ENCODE data around the gene SLC9A9.

DNA sequence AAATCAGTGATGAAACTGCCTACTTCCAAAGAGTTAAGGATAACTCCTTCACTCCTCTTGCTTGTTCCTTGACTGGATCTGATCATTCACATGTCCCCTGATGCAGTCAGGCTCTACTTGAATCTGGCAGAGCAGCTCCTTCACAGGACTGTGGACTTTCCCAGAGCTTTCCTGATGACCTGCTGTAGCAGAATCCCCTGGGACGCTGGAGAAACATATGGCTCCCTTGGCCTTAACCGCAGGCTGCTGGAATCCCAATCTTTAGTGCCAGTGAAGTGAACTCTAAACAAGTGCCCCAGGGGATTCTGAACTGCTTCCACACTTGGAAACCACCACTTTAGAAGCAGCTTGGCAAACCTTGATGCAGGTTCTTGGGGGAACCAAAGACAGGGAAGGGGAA is 510.9 kb downstream of the SLC9A9 start:
- TF ChIP-seq POLR2A (IDR thresholded peaks at IDR 0.05; ENCODE audit: control extremely low read depth in 1 of 2, low read depth in 2 of 2, low read length in 2 of 2), result no peak
- TF ChIP-seq CHD2 (IDR thresholded peaks at IDR 0.05; ENCODE audit: low read length), result no peak
- TF ChIP-seq, protein P1, sequence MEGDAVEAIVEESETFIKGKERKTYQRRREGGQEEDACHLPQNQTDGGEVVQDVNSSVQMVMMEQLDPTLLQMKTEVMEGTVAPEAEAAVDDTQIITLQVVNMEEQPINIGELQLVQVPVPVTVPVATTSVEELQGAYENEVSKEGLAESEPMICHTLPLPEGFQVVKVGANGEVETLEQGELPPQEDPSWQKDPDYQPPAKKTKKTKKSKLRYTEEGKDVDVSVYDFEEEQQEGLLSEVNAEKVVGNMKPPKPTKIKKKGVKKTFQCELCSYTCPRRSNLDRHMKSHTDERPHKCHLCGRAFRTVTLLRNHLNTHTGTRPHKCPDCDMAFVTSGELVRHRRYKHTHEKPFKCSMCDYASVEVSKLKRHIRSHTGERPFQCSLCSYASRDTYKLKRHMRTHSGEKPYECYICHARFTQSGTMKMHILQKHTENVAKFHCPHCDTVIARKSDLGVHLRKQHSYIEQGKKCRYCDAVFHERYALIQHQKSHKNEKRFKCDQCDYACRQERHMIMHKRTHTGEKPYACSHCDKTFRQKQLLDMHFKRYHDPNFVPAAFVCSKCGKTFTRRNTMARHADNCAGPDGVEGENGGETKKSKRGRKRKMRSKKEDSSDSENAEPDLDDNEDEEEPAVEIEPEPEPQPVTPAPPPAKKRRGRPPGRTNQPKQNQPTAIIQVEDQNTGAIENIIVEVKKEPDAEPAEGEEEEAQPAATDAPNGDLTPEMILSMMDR (IDR thresholded peaks at IDR 0.05; ENCODE audit: control extremely low read depth in 1 of 3, insufficient read depth in 1 of 3, low read depth in 1 of 3, low read length in 3 of 3), result no peak
- no peak for TF ChIP-seq HDAC2 (IDR thresholded peaks at IDR 0.05; ENCODE audit: borderline replicate concordance in 1 of 2, low read depth in 2 of 2, low read length in 2 of 2)
- no peak for TF ChIP-seq EGR1 (IDR thresholded peaks at IDR 0.05; ENCODE audit: borderline replicate concordance, low read depth, low read length)
- TF ChIP-seq POLR2AphosphoS5 (IDR thresholded peaks at IDR 0.05; ENCODE audit: low read depth, low read length), result no peak
- TF ChIP-seq, protein P2, sequence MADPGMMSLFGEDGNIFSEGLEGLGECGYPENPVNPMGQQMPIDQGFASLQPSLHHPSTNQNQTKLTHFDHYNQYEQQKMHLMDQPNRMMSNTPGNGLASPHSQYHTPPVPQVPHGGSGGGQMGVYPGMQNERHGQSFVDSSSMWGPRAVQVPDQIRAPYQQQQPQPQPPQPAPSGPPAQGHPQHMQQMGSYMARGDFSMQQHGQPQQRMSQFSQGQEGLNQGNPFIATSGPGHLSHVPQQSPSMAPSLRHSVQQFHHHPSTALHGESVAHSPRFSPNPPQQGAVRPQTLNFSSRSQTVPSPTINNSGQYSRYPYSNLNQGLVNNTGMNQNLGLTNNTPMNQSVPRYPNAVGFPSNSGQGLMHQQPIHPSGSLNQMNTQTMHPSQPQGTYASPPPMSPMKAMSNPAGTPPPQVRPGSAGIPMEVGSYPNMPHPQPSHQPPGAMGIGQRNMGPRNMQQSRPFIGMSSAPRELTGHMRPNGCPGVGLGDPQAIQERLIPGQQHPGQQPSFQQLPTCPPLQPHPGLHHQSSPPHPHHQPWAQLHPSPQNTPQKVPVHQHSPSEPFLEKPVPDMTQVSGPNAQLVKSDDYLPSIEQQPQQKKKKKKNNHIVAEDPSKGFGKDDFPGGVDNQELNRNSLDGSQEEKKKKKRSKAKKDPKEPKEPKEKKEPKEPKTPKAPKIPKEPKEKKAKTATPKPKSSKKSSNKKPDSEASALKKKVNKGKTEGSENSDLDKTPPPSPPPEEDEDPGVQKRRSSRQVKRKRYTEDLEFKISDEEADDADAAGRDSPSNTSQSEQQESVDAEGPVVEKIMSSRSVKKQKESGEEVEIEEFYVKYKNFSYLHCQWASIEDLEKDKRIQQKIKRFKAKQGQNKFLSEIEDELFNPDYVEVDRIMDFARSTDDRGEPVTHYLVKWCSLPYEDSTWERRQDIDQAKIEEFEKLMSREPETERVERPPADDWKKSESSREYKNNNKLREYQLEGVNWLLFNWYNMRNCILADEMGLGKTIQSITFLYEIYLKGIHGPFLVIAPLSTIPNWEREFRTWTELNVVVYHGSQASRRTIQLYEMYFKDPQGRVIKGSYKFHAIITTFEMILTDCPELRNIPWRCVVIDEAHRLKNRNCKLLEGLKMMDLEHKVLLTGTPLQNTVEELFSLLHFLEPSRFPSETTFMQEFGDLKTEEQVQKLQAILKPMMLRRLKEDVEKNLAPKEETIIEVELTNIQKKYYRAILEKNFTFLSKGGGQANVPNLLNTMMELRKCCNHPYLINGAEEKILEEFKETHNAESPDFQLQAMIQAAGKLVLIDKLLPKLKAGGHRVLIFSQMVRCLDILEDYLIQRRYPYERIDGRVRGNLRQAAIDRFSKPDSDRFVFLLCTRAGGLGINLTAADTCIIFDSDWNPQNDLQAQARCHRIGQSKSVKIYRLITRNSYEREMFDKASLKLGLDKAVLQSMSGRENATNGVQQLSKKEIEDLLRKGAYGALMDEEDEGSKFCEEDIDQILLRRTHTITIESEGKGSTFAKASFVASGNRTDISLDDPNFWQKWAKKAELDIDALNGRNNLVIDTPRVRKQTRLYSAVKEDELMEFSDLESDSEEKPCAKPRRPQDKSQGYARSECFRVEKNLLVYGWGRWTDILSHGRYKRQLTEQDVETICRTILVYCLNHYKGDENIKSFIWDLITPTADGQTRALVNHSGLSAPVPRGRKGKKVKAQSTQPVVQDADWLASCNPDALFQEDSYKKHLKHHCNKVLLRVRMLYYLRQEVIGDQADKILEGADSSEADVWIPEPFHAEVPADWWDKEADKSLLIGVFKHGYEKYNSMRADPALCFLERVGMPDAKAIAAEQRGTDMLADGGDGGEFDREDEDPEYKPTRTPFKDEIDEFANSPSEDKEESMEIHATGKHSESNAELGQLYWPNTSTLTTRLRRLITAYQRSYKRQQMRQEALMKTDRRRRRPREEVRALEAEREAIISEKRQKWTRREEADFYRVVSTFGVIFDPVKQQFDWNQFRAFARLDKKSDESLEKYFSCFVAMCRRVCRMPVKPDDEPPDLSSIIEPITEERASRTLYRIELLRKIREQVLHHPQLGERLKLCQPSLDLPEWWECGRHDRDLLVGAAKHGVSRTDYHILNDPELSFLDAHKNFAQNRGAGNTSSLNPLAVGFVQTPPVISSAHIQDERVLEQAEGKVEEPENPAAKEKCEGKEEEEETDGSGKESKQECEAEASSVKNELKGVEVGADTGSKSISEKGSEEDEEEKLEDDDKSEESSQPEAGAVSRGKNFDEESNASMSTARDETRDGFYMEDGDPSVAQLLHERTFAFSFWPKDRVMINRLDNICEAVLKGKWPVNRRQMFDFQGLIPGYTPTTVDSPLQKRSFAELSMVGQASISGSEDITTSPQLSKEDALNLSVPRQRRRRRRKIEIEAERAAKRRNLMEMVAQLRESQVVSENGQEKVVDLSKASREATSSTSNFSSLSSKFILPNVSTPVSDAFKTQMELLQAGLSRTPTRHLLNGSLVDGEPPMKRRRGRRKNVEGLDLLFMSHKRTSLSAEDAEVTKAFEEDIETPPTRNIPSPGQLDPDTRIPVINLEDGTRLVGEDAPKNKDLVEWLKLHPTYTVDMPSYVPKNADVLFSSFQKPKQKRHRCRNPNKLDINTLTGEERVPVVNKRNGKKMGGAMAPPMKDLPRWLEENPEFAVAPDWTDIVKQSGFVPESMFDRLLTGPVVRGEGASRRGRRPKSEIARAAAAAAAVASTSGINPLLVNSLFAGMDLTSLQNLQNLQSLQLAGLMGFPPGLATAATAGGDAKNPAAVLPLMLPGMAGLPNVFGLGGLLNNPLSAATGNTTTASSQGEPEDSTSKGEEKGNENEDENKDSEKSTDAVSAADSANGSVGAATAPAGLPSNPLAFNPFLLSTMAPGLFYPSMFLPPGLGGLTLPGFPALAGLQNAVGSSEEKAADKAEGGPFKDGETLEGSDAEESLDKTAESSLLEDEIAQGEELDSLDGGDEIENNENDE (IDR thresholded peaks at IDR 0.05; ENCODE audit: insufficient replicate concordance, low read length), result no peak
